Neural progenitor cell (in vitro differentiated cells): ENCODE measurements around the gene CCDC7.

Experiments used
- EZH2 ChIP-seq: fragments of 200-600 bp; sonication (generic); IDR thresholded peaks from 2 replicates; pipeline ENCODE4 v1.6.1; 2017; ENCODE audit warnings: antibody characterized with exemption, mild to moderate bottlenecking, moderate library complexity
- EZH2phosphoT487 ChIP-seq: fragments of 200-600 bp; sonication (generic); IDR thresholded peaks from 2 replicates; pipeline ENCODE4 v1.6.1; 2017; ENCODE audit warnings: antibody characterized with exemption
- TF ChIP-seq, protein P1 (sequence below): fragments of 200-600 bp; sonication (generic); IDR thresholded peaks from 2 replicates; pipeline ENCODE4 v1.5.1; 2017; ENCODE audit warnings: antibody characterized with exemption, mild to moderate bottlenecking

DNA sequence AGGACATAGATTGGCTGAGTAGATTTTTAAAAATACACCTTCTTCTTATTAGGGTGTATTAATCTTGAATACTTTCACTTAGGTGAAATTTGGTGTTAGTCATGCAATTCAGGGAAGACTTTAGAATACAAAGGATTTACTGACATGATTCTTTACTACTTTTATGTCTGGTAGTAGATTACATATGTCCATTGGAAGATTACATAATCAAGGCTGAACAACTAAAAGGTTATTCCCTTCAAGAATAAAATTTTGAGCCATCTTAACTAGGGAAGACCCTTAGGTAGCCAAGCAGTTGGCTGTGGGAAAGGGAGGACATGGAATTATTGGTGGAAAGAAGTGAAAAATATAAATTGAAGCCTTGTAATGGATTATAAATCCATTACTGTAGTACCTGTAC is 347.1 kb downstream of the CCDC7 start:
- TF ChIP-seq, protein P1, sequence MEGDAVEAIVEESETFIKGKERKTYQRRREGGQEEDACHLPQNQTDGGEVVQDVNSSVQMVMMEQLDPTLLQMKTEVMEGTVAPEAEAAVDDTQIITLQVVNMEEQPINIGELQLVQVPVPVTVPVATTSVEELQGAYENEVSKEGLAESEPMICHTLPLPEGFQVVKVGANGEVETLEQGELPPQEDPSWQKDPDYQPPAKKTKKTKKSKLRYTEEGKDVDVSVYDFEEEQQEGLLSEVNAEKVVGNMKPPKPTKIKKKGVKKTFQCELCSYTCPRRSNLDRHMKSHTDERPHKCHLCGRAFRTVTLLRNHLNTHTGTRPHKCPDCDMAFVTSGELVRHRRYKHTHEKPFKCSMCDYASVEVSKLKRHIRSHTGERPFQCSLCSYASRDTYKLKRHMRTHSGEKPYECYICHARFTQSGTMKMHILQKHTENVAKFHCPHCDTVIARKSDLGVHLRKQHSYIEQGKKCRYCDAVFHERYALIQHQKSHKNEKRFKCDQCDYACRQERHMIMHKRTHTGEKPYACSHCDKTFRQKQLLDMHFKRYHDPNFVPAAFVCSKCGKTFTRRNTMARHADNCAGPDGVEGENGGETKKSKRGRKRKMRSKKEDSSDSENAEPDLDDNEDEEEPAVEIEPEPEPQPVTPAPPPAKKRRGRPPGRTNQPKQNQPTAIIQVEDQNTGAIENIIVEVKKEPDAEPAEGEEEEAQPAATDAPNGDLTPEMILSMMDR = no peak
- TF ChIP-seq EZH2 (no peak), EZH2phosphoT487 (no peak)
